SK-N-SH treated with all-trans-retinoic acid at 6 μM for 48 hours (cell line): ENCODE data around the gene MYO3A.

Experiments
- ARNTL ChIP-seq: fragments of 450-650 bp; formaldehyde crosslinking; IDR thresholded peaks from 2 replicates; pipeline ENCODE4 v1.5.0; 2020; ENCODE audit warnings: low read depth, mild to moderate bottlenecking, moderate library complexity, borderline replicate concordance
- BACH2 ChIP-seq: fragments of 250-450 bp; sonication (Bioruptor Pico); IDR thresholded peaks from 2 replicates; pipeline ENCODE4 v1.9.0; 2021; ENCODE audit warnings: mild to moderate bottlenecking, borderline replicate concordance
- CREB5 ChIP-seq: fragments of 250-450 bp; sonication (Bioruptor Pico); IDR thresholded peaks from 2 replicates; pipeline ENCODE4 v1.5.1; 2020; ENCODE audit warnings: low read depth, mild to moderate bottlenecking, moderate library complexity
- CSRNP3 ChIP-seq: fragments of 250-450 bp; sonication (Bioruptor Pico); IDR thresholded peaks from 2 replicates; pipeline ENCODE4 v1.5.1; 2021; ENCODE audit warnings: mild to moderate bottlenecking, moderate library complexity
- GLIS3 ChIP-seq: fragments of 250-450 bp; sonication (Bioruptor Pico); IDR thresholded peaks from 2 replicates; pipeline ENCODE4 v1.5.0; 2020; ENCODE audit warnings: mild to moderate bottlenecking, moderate library complexity
- ISL1 ChIP-seq: fragments of 250-450 bp; sonication (Bioruptor Pico); IDR thresholded peaks from 2 replicates; pipeline ENCODE4 v2.1.2; 2022; ENCODE audit warnings: mild to moderate bottlenecking, moderate library complexity
- PATZ1 ChIP-seq: fragments of 250-450 bp; sonication (Bioruptor Pico); IDR thresholded peaks from 2 replicates; pipeline ENCODE4 v1.8.0; 2020; ENCODE audit warnings: mild to moderate bottlenecking, moderate library complexity, borderline replicate concordance
- PPARA ChIP-seq: fragments of 250-450 bp; sonication (Bioruptor Pico); IDR thresholded peaks from 2 replicates; pipeline ENCODE4 v1.5.0; 2020; ENCODE audit warnings: mild to moderate bottlenecking, borderline replicate concordance
- RARB ChIP-seq: fragments of 250-450 bp; sonication (Bioruptor Pico); IDR thresholded peaks from 2 replicates; pipeline ENCODE4 v1.8.0; 2021; ENCODE audit warnings: mild to moderate bottlenecking, moderate library complexity
- SNAI2 ChIP-seq: fragments of 250-450 bp; sonication (Bioruptor Pico); IDR thresholded peaks from 2 replicates; pipeline ENCODE4 v1.5.0; 2020; ENCODE audit warnings: mild to moderate bottlenecking, moderate library complexity
- TOX ChIP-seq: fragments of 250-450 bp; sonication (Bioruptor Pico); IDR thresholded peaks from 2 replicates; pipeline ENCODE4 v1.8.0; 2021; ENCODE audit warnings: mild to moderate bottlenecking, moderate library complexity, borderline replicate concordance
- TSHZ2 ChIP-seq: fragments of 250-450 bp; sonication (Bioruptor Pico); IDR thresholded peaks from 2 replicates; pipeline ENCODE4 v1.5.0; 2020; ENCODE audit warnings: mild to moderate bottlenecking, moderate library complexity
- ZFP30 ChIP-seq: fragments of 450-650 bp; formaldehyde crosslinking; IDR thresholded peaks from 2 replicates; pipeline ENCODE4 v1.5.0; 2022; ENCODE audit warnings: mild to moderate bottlenecking, moderate library complexity
- ZNF565 ChIP-seq: fragments of 450-650 bp; formaldehyde crosslinking; conservative IDR thresholded peaks from 2 replicates; pipeline ENCODE4 v1.5.0; 2020; ENCODE audit warnings: low read depth, mild to moderate bottlenecking, moderate library complexity

GRCh38 chr10:26216585-26217395 is 282.8 kb downstream of the MYO3A start, which contains the start of gene GAD2:
- no peak for TF ChIP-seq ZNF565 (CRISPR knock-in tag)
- no peak for TF ChIP-seq PATZ1 (CRISPR knock-in tag)
- no peak for TF ChIP-seq TOX (CRISPR knock-in tag)
- TF ChIP-seq ZFP30 (CRISPR knock-in tag), result no peak
- TF ChIP-seq GLIS3, result no peak
- TF ChIP-seq SNAI2 (CRISPR knock-in tag), result no peak
- TF ChIP-seq ISL1 (CRISPR knock-in tag), result no peak
- no peak for TF ChIP-seq ARNTL
- no peak for TF ChIP-seq RARB (CRISPR knock-in tag)
- no peak for TF ChIP-seq BACH2 (CRISPR knock-in tag)
- TF ChIP-seq CSRNP3 (CRISPR knock-in tag), result no peak
- TF ChIP-seq TSHZ2 (CRISPR knock-in tag), result no peak
- no peak for TF ChIP-seq CREB5 (CRISPR knock-in tag)
- TF ChIP-seq PPARA, result no peak
